Skeletal muscle satellite cell (primary cell): ENCODE measurements around the gene SERPINB12.

Experiments used
- H3K27me3 ChIP-seq: 2 replicates; pipeline ENCODE4 v1.7.0; 2013; ENCODE audit warnings: low read length; ENCODE audit not compliant: control insufficient read depth, insufficient read depth
- H3K36me3 ChIP-seq: 2 replicates; pipeline ENCODE4 v1.7.0; 2013; ENCODE audit warnings: mild to moderate bottlenecking, control low read depth, low read length; ENCODE audit not compliant: insufficient read depth
- H3K4me1 ChIP-seq: 2 replicates; pipeline ENCODE4 v1.7.0; 2013; ENCODE audit warnings: low read length; ENCODE audit not compliant: control insufficient read depth, insufficient read depth
- H3K4me2 ChIP-seq: 2 replicates; pipeline ENCODE4 v1.7.0; 2013; ENCODE audit warnings: mild to moderate bottlenecking, low read length
- H3K4me3 ChIP-seq: 2 replicates; pipeline ENCODE4 v1.7.0; 2013; ENCODE audit warnings: low read length
- H3K9ac ChIP-seq: 2 replicates; pipeline ENCODE4 v1.7.0; 2013; ENCODE audit warnings: mild to moderate bottlenecking, low read depth, low read length, moderate library complexity
- H3K9me3 ChIP-seq: replicated peaks from 2 replicates; pipeline ENCODE4 v1.7.0; 2013; ENCODE audit warnings: mild to moderate bottlenecking, control low read depth, low read length

The SERPINB12 gene

DNA sequence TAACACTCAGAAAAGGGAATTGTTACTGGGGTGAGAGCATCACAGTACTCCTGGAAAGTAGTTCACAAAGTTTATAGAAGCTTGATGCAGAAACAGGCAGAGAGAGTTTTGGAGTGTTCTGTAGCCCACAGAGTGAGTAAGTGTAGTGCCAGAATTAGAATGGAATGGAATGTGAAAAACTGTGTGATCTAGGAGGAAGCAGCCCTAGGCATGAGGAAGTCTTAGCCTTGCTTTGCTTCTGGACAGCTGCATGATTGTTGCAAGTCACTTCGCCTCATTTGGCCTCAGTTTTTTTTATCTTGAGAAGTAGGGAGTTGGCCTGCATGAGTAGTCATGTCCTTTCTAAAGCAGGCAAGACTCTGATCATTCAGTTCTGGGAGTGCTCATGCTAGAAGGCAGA, 10.9 kb downstream of the SERPINB12 start:
- Histone ChIP-seq H3K27me3 (no peaks in the 10 kb centered on the region), H3K36me3 (no peaks in the 10 kb centered on the region), H3K4me2 (peak overlapping the region; percentile 55), H3K4me3 (peak overlapping the region; percentile 28), H3K9ac (peak overlapping the region; percentile 66), H3K4me1 (peaks cover 15% of the 10 kb centered on the region), H3K9me3 (no peaks in the 10 kb centered on the region)

DNA sequence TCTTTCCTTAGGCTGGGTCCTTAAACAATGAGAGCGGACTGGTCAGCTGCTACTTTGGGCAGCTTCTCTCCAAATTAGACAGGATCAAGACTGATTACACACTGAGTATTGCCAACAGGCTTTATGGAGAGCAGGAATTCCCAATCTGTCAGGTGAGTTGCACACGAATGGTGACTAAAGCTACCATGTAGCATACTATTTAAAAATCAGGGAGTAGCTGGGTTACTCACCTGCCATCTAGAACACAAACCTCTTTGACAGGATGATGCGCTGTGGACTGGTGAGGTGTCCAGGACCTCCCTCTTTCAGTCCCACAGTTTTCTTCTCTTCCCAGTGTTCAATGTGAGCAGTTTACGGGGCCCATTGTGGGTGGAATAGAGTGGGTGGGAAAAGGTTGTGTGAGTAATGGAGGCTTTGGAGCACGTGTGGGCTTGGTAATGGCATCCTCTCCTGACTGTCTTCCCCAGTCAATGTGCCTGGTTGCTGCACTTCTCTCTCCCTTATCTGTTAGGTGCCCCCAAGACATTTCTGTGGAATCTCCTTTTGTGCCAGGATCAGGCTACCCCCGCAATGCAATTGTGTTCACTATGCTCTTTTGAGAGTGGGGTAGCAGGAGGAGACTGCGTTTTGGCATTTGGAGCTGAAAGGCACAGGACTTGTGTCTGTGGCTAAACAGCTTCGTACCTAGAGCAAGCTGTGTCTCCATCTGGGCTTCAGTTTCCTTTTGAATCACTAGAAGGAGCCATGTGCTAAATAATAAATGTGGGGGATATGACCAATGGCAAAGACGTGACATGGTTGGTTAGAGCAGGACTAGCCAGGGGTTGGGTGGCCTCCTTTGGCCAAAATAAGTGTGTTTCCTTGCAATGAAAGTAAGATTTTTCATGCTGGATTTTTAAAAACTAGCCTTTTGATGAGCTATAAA, 17.7 kb downstream of the SERPINB12 start:
- Histone ChIP-seq H3K27me3 (no peaks in the 10 kb centered on the region), H3K4me3 (no peak overlapping the region), H3K9me3 (no peaks in the 10 kb centered on the region), H3K9ac (no peak overlapping the region), H3K36me3 (no peaks in the 10 kb centered on the region), H3K4me2 (no peak overlapping the region), H3K4me1 (no peaks in the 10 kb centered on the region)

DNA sequence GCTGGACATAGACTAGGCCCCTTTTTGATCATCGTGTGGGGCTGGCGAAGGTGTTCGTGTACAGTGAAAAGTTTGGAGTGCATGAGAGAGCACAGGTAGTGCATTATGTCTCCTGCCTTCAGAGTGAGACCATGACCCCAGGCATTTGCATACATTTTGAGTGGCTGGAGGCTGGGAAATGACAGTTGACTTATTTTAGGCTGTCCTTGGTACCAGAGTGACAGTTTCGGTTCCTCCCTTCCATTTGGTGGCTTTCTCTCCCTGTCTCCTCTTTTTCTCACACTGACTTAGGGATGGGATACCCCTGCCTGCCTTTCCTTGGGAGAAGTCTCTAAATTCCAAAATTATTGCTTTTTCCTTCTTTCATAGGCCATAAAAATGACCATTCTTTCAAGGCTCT, 20.1 kb downstream of the SERPINB12 start:
- Histone ChIP-seq H3K36me3 (no peaks in the 10 kb centered on the region), H3K9ac (no peak overlapping the region), H3K4me3 (no peak overlapping the region), H3K27me3 (peaks cover 13% of the 10 kb centered on the region), H3K4me1 (no peaks in the 10 kb centered on the region), H3K9me3 (no peaks in the 10 kb centered on the region), H3K4me2 (no peak overlapping the region)

DNA sequence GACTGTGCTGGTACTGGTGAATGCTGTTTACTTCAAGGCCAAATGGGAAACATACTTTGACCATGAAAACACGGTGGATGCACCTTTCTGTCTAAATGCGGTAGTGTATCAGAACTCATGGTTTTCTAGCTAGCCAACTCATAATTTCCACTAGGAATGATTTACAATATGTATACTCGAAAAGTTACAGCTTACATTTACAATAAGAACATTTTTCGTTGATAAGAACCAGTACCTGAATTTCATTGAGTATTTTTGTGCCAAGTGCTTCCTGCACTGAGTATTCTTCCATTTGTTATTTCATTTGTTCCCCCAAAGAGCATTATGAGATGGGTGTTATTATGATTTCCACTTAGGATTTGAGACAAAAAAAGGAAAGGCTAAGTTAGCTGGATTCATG, 21.9 kb downstream of the SERPINB12 start:
- H3K9ac ChIP-seq = no peak overlapping the region
- no peak overlapping the region for H3K4me2 ChIP-seq
- no peaks in the 10 kb centered on the region for H3K4me1 ChIP-seq
- H3K9me3 ChIP-seq = no peaks in the 10 kb centered on the region
- H3K36me3 ChIP-seq = no peaks in the 10 kb centered on the region
- peaks cover 13% of the 10 kb centered on the region for H3K27me3 ChIP-seq
- no peak overlapping the region for H3K4me3 ChIP-seq

DNA sequence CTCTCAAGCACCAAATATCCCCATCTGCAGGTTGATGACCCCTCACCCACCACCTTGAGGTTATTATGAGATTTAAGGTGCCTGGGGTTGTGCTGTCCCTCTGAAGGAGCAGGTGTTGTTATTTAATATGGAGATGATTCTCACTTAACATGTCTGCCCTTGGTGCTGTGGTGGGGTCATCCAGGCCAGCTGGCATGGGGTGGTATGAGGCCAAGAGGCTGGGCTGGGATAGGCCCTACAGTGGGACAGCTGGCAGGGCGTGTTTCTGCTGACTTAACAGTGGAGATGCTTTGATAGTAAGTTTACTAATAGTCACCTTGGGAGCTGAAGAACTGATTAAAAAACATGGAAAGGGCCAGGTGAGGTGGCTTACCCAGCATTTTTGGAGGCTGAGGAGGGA, 22.4 kb downstream of the SERPINB12 start:
- H3K9ac ChIP-seq = no peak overlapping the region
- no peak overlapping the region for H3K4me2 ChIP-seq
- no peak overlapping the region for H3K4me3 ChIP-seq
- no peaks in the 10 kb centered on the region for H3K9me3 ChIP-seq
- peaks cover 13% of the 10 kb centered on the region for H3K27me3 ChIP-seq
- H3K36me3 ChIP-seq = no peaks in the 10 kb centered on the region
- H3K4me1 ChIP-seq = no peaks in the 10 kb centered on the region

DNA sequence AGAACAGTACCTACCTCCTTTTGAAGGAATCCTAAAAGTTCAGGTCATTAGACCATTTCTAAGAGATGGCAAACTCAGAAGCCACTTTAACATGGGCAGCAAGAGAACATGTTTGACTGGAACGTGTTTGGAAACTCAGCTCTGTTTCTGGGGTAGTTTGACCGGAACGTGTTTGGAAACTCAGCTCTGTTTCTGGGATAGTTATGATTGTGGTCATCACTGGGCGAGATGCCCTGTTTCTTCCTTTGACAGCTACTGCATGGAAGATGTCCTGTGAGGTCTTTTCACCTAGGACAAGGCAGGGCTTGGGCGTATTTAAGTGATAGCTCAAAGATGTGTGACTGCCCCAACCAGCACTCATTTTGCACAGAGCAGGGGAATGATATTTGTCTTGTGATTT, 25.1 kb downstream of the SERPINB12 start:
- Histone ChIP-seq H3K4me3 (no peak overlapping the region), H3K27me3 (peaks cover 13% of the 10 kb centered on the region), H3K4me1 (no peaks in the 10 kb centered on the region), H3K36me3 (no peaks in the 10 kb centered on the region), H3K4me2 (no peak overlapping the region), H3K9me3 (no peaks in the 10 kb centered on the region), H3K9ac (no peak overlapping the region)

DNA sequence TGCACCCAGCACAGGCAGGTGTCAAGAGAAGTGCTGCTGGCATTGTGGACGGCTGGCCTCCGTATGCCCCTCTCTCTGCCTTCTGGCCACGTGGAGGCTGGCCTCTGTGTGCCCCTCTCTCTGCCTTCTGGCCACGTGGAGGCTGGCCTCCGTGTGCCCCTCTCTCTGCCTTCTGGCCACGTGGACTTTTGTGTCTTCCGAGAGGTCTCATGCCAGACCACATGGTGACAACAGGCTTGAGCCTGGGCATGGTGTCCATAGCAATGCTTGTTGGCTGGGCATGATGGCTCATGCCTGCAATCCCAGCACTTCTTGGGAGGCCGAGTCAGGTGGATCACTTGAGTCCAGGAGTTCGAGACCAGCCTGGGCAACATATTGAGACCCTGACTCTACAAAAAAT, 25.7 kb downstream of the SERPINB12 start:
- H3K4me3 ChIP-seq = no peak overlapping the region
- no peak overlapping the region for H3K9ac ChIP-seq
- H3K27me3 ChIP-seq = peaks cover 13% of the 10 kb centered on the region
- no peak overlapping the region for H3K4me2 ChIP-seq
- H3K9me3 ChIP-seq = no peaks in the 10 kb centered on the region
- no peaks in the 10 kb centered on the region for H3K36me3 ChIP-seq
- no peaks in the 10 kb centered on the region for H3K4me1 ChIP-seq

DNA sequence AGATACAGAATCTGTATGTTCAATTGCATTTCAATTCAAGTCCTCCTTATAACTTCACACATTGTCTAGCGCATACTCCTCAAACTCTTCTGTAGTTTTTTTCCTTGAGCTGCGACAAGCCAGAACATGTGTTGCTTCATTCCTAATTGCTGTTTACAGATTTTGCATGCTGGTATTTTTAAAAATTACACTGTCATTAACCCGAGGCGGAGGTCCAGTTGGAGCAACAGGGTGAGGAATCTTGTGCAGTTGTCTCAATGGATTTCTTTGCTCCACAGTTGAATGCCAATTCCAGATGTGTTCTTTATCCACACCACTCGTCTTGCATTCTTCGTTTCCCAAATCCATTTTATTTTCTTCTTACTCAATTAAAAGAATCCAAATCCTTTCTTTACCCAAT, 28.6 kb downstream of the SERPINB12 start:
- Histone ChIP-seq H3K4me1 (no peaks in the 10 kb centered on the region), H3K9ac (no peak overlapping the region)

DNA sequence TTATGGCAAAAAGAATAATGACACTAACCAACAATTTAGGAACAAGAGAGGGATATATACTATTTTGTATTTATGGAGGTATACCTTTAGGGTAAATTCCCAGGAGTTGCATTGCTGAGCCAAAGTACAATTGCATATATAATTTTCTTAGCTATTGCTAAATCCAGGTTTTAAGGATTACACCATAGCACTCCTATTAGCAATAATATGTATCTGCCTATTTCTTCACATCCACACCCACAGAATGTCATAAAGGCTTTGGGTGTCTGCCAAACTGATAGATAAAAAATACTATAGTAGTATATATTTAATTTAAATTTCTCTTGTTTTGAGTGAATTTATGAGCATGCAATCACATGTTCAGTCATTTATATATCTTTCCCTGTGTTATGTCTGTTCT, 33.5 kb downstream of the SERPINB12 start:
- no peaks in the 10 kb centered on the region for H3K4me1 ChIP-seq
- peaks cover 4% of the 10 kb centered on the region for H3K27me3 ChIP-seq
- no peak overlapping the region for H3K4me3 ChIP-seq
- no peak overlapping the region for H3K9ac ChIP-seq
- H3K4me2 ChIP-seq = no peak overlapping the region
- no peaks in the 10 kb centered on the region for H3K9me3 ChIP-seq
- H3K36me3 ChIP-seq = no peaks in the 10 kb centered on the region

More for the DNA sequence above, 28.6 kb downstream of the SERPINB12 start:
- no peak overlapping the region for H3K4me2 ChIP-seq
- H3K4me3 ChIP-seq = no peak overlapping the region
- H3K27me3 ChIP-seq = peaks cover 17% of the 10 kb centered on the region
- H3K9me3 ChIP-seq = no peaks in the 10 kb centered on the region
- no peaks in the 10 kb centered on the region for H3K36me3 ChIP-seq

DNA sequence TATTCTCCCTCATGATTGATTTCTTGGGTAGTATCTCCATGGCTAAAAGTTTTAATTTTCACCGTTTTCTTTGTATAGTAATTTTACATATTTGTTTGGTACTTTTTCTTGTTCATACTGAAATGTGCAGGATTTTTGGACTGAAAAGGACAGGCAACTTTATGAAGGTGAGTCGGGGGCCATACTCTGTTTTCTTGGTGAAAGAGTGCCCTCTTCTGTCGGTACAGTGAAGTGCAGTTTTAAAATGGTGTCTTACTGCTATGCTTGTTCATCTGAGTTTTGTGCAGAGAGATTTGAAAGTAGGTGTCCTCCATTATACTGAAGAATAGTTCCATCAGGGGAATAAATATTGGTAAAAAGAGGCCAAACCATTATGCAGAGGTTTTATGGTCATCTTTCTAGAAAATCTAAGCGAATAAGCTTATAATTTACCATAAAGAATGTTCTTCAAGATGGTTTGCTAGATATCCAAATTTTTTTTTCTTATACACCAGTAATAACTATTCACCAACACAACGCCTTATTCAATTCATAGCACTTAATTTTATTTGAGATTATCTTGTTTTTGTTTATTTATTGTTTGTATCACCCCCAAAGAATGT, 36.3 kb downstream of the SERPINB12 start:
- Histone ChIP-seq H3K4me2 (no peak overlapping the region), H3K4me1 (no peaks in the 10 kb centered on the region), H3K9me3 (no peaks in the 10 kb centered on the region)

DNA sequence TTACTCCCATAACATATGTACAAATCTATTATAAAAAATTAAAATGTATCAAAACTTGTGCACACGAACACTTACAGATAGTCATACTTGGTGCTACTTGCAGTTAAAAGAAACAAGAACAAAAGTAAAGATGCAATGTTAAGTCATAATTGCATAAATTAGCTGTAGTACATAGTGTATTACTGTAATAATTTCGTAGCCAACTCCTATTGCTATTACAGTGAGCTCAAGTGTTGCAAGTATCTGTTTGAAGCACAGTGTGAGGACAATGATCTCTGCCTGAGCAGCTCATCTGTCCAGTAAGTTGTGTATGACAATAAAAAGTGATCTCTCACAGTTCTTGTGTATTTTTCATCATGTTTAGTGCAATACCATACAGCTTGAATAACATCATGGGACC, 37.4 kb downstream of the SERPINB12 start:
- Histone ChIP-seq H3K9ac (no peak overlapping the region), H3K36me3 (no peaks in the 10 kb centered on the region), H3K4me3 (no peak overlapping the region), H3K4me2 (no peak overlapping the region), H3K9me3 (no peaks in the 10 kb centered on the region), H3K4me1 (no peaks in the 10 kb centered on the region), H3K27me3 (no peaks in the 10 kb centered on the region)

More for the DNA sequence above, 36.3 kb downstream of the SERPINB12 start:
- no peak overlapping the region for H3K4me3 ChIP-seq
- H3K9ac ChIP-seq = no peak overlapping the region
- no peaks in the 10 kb centered on the region for H3K36me3 ChIP-seq
- H3K27me3 ChIP-seq = no peaks in the 10 kb centered on the region

DNA sequence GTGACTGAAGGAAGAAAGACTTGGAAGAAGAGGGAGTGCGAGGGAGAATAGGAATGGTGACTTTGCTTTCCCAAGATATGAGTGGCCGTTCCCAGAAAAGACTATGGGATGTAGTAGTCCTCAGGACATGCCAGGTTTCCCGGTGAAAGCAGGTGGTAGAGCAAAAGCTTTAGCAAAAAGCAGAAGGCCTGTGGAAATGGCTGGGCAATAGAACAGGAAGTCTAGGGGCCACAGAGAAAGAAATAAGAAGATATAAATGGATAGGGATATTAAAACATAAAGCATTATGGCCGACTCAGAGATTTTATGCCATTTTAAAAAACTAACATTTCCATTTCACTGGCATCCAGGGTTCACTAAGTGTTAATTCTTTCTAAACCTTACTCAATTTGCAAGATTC, 43.8 kb downstream of the SERPINB12 start:
- no peak overlapping the region for H3K4me3 ChIP-seq
- no peak overlapping the region for H3K9ac ChIP-seq
- H3K9me3 ChIP-seq = no peaks in the 10 kb centered on the region
- no peaks in the 10 kb centered on the region for H3K4me1 ChIP-seq
- peaks cover 5% of the 10 kb centered on the region for H3K27me3 ChIP-seq
- H3K4me2 ChIP-seq = no peak overlapping the region
- no peaks in the 10 kb centered on the region for H3K36me3 ChIP-seq
